KOPT-K1 (cell line): ENCODE measurements around the gene LRRN2.
"Not testable (repeated sequence)": the region's sequence is repeated elsewhere in the genome, so short reads cannot be mapped to it uniquely, and the experiment has no call there.

Experiments used
- H3K27ac ChIP-seq: fragments of 200-600 bp; sonication (generic); 2 replicates; pipeline ENCODE4 v1.5.1; 2016; ENCODE audit warnings: antibody characterized with exemption, mild to moderate bottlenecking, low read depth, low read length; ENCODE audit not compliant: poor library complexity, severe bottlenecking
- H3K36me3 ChIP-seq: fragments of 200-600 bp; sonication (generic); 2 replicates; pipeline ENCODE4 v1.5.1; 2017; ENCODE audit warnings: antibody characterized with exemption, mild to moderate bottlenecking, low read length, moderate library complexity; ENCODE audit not compliant: insufficient read depth
- H3K9me3 ChIP-seq: fragments of 200-600 bp; sonication (generic); 2 replicates; pipeline ENCODE4 v1.5.1; 2017; ENCODE audit warnings: antibody characterized with exemption, low read length, mild to moderate bottlenecking; ENCODE audit not compliant: insufficient read depth, poor library complexity, severe bottlenecking

LRRN2 gene

DNA sequence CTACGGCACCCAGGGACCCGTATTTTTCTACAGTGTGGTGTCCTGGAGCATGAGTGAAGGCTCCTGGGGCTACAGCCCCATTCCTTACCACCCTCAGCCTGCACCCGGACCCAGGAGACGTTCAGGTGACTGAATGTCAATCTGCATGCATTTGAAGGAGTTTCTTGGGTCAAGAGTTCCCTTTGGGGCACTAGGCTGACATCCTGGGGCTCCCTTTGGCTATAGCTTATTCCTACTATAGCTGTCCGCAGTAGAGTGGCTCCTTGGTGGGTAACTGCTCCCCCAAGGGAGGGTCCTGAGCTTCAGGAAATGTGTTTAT lies 19.9 kb upstream of the LRRN2 start:
- H3K27ac ChIP-seq, result no peak overlapping the region
- H3K9me3 ChIP-seq, result no peaks in the 10 kb centered on the region
- no peaks in the 10 kb centered on the region for H3K36me3 ChIP-seq

DNA sequence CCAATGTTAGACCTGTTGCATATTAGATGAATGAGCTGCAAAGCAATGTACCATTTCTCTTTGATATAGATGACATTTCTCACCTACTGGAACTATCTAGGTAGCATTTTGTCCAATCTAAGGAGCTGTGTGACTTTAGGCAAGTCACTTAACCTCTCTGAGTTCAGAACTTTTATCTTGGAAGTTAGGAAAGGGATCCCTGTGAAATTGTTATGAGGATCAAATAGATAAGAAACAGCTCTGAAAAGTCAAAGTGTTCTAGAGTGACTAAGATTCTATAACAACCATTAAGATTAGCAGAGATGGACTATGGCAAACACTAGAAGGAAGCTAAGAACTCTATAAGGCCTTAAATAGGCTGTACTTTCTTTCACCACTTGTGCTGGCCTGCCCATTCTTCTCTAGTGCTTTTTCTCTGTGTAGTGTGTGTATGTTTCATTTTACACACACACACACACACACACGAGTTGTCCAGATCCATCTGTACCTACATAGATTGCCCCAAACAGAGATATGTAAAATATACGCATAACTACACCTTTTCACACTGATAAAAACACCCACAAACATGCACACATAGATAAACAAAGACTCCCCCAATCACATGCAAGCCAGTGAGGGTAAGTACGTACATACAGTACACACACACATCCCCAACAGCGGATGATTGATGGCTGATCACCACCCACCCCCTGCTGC lies 19.4 kb upstream of the LRRN2 start:
- Histone ChIP-seq H3K9me3 (no peaks in the 10 kb centered on the region), H3K36me3 (no peaks in the 10 kb centered on the region), H3K27ac (no peak overlapping the region)

GRCh38 chr1:204703826-204704612 lies 18.5 kb upstream of the LRRN2 start:
- Histone ChIP-seq H3K27ac (no peak overlapping the region), H3K36me3 (no peaks in the 10 kb centered on the region), H3K9me3 (no peaks in the 10 kb centered on the region)

- no peaks in the 10 kb centered on the region for H3K9me3 ChIP-seq
- no peak overlapping the region for H3K27ac ChIP-seq
- no peaks in the 10 kb centered on the region for H3K36me3 ChIP-seq
Measured at GRCh38 chr1:204703268-204703664, 17.7 kb upstream of the LRRN2 start.

- no peaks in the 10 kb centered on the region for H3K9me3 ChIP-seq
- no peaks in the 10 kb centered on the region for H3K36me3 ChIP-seq
- H3K27ac ChIP-seq, result no peak overlapping the region
Measured at GRCh38 chr1:204702552-204703267, 17.2 kb upstream of the LRRN2 start.

DNA sequence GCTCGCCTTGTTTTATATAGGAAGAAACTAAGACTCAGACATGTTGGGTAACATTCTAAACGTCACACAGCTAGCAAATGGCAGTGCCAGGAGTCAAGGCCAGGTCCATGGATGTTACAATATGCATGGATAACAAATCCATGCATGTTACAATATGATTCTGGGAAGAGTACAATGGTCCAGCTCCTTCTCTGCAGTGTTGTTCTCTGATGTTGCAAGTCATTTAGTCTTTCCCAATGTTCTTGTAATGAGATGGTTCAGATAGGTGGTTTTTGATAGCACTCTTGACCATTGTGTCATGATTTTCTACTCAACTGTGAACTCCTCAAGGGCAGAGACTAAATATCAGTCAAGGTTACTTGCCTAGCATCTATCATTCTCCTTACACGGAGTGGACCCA lies 15.7 kb upstream of the LRRN2 start:
- H3K27ac ChIP-seq, result no peak overlapping the region
- H3K9me3 ChIP-seq, result no peaks in the 10 kb centered on the region
- no peaks in the 10 kb centered on the region for H3K36me3 ChIP-seq

- H3K36me3 ChIP-seq, result no peaks in the 10 kb centered on the region
- no peak overlapping the region for H3K27ac ChIP-seq
- no peaks in the 10 kb centered on the region for H3K9me3 ChIP-seq
Measured at GRCh38 chr1:204697893-204698292, 12.4 kb upstream of the LRRN2 start.

DNA sequence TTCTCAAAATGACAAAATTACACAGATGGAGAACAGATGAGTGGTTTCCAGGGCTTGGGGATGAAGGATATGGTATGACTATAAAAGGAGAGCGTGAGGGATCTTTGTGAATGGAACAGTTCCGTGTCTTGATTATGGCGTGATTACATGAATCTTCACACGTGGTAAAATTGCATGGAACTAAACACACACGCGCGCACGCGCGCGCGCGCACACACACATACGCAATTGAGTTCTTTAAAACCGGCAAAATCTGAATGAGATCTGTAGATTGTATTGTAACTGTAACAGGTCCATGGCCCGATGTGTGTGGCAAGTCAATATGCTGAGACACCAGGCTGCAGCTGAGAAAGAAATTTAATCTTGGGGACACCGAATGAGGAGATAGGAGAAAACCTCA lies 11.1 kb upstream of the LRRN2 start:
- no peaks in the 10 kb centered on the region for H3K9me3 ChIP-seq
- no peak overlapping the region for H3K27ac ChIP-seq
- H3K36me3 ChIP-seq, result no peaks in the 10 kb centered on the region

DNA sequence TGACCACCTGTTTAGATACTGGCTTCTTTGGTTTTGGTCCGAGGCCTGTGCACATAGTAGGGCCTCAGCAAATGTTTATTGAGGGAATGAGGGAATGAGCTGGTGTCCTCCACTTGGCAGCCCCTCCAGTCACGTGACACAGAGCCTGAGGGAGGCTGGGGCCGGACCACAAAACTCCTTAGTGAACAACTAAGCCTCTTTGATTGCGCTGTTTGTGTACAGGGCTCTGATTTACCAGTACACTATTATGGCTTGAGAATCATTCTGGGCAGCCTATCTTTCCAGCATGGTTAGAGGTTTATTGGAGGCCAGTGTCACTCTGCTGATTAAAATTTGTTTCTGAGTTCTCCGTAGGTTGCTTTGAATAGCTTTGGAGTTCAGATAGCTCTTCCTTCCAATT lies 10.2 kb upstream of the LRRN2 start:
- H3K9me3 ChIP-seq, result no peaks in the 10 kb centered on the region
- no peaks in the 10 kb centered on the region for H3K36me3 ChIP-seq

DNA sequence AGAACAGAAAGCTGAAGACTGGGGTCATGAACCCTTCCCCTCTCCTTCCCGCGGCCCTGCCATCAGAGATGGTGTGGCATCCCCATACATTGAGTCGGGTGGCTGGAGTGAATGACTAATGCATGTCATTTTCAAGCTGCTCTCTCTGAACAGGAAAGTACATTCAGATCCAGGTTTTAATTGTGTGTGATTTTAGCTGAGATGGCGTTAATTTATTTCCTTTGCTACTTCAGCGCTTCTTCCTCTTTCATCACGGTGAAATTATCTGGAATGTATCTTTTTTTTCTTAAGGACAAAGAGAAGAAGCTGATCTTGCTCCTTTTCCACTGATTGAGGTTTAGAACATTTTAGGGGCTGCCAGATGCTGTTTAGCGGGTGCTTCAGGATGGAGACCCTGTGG lies 8.6 kb upstream of the LRRN2 start:
- no peak overlapping the region for H3K27ac ChIP-seq
- no peaks in the 10 kb centered on the region for H3K9me3 ChIP-seq
- H3K36me3 ChIP-seq, result no peaks in the 10 kb centered on the region

More for the DNA sequence above, 10.2 kb upstream of the LRRN2 start:
- H3K27ac ChIP-seq, result no peak overlapping the region

GRCh38 chr1:204692841-204693356 lies 7.4 kb upstream of the LRRN2 start:
- no peak overlapping the region for H3K27ac ChIP-seq
- H3K9me3 ChIP-seq, result no peaks in the 10 kb centered on the region
- H3K36me3 ChIP-seq, result no peaks in the 10 kb centered on the region

DNA sequence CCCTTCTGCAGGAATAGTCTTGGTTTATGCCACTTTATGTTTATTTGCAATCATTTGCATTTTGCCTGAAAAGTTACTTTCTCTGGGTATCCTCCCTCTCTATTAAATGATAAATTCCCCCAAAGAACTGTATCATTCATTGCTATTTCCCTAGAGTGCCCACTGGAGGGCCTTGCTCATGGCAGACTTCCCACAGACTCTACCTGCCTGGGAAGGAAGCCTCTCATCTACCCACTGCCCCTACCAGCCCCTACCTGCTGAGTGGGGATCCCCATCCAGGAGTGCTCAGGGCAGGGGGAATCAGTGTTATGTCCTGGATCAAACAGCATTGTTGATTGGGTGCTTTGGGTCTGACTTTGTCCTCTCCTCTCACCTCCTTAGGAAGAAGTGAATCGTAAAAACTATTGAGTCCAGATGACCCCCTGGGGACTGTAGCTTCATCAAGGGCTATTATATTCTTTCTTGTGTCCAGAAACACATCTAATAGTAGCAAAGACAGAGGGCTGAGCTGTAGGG lies 6.8 kb upstream of the LRRN2 start:
- H3K9me3 ChIP-seq, result no peaks in the 10 kb centered on the region
- no peak overlapping the region for H3K27ac ChIP-seq
- no peaks in the 10 kb centered on the region for H3K36me3 ChIP-seq

- not testable (repeated sequence) for H3K9me3 ChIP-seq, H3K36me3 ChIP-seq, H3K27ac ChIP-seq
Measured at GRCh38 chr1:204691328-204691730, 5.8 kb upstream of the LRRN2 start.

- Histone ChIP-seq H3K9me3 (no peaks in the 10 kb centered on the region), H3K36me3 (no peaks in the 10 kb centered on the region), H3K27ac (no peak overlapping the region)
Measured at GRCh38 chr1:204688776-204689175, 3.2 kb upstream of the LRRN2 start.

- Histone ChIP-seq H3K27ac (no peak overlapping the region), H3K9me3 (no peaks in the 10 kb centered on the region), H3K36me3 (no peaks in the 10 kb centered on the region)
Measured at GRCh38 chr1:204688007-204688406, 2.5 kb upstream of the LRRN2 start.
